ENCODE measurements around the gene COX7A2L. TPM values are rescaled to one million over a fixed set of nuclear protein-coding genes. Genes with fewer than 3 reads are reported as not detected.

COX7A2L gene
- total RNA-seq, 2 experiments from 2014 or later, result 113 to 115 TPM

DNA sequence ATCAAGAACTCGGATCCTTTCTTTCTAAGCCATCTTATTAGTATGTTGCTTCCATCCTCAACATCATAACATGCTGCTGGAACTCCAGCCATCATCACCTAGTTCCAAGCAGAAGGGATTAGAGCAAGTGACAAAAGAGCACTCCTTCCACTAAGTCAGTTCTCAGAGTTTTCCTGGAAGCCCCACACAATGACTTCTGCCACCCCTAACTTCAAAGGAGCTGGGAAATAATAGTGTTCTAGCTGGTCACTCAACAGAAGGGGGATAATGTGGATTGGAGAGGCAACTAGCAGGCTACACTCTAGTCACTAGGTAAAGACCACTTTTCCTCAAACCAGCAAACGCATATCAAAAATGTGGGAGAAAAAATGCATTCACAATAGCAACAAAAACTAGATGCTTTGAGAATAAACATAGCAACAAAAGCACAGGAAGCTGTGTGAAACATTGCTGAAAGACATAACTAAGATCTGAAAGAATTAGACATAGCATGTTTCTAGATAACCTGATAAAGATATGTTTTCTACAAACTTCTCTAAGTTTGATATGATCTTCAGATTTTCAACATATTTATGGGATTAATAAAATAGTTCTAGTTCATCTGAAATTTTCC is 39.5 kb downstream of the COX7A2L start:
- POLR2A ChIA-PET, result interaction anchor here (1.0 to 1.3 kb wide), 2 partner anchors 13 to 14 kb away, joined by 3 read pairs; no protein-coding TSS in a partner anchor
- Mint-ChIP-seq H3K27me3 (no peaks in the 10 kb centered on the region), H3K4me3 (no peak overlapping the region), H3K4me1 (ENCODE audit: low read depth) (peaks cover 21% of the 10 kb centered on the region), H3K27ac (peak overlapping the region; percentile 12), H3K9me3 (no peaks in the 10 kb centered on the region), H3K36me3 (ENCODE audit: low read depth) (peaks cover 26% of the 10 kb centered on the region)
- ATAC-seq (no peak), DNase-seq (no peak)
- TF ChIP-seq, protein P1, sequence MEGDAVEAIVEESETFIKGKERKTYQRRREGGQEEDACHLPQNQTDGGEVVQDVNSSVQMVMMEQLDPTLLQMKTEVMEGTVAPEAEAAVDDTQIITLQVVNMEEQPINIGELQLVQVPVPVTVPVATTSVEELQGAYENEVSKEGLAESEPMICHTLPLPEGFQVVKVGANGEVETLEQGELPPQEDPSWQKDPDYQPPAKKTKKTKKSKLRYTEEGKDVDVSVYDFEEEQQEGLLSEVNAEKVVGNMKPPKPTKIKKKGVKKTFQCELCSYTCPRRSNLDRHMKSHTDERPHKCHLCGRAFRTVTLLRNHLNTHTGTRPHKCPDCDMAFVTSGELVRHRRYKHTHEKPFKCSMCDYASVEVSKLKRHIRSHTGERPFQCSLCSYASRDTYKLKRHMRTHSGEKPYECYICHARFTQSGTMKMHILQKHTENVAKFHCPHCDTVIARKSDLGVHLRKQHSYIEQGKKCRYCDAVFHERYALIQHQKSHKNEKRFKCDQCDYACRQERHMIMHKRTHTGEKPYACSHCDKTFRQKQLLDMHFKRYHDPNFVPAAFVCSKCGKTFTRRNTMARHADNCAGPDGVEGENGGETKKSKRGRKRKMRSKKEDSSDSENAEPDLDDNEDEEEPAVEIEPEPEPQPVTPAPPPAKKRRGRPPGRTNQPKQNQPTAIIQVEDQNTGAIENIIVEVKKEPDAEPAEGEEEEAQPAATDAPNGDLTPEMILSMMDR (IDR thresholded peaks at IDR 0.05), result no peak
- CTCF ChIA-PET, result no interaction called here
- intact Hi-C loops (cut with micrococcal nuclease), result loop anchor here (10.0 kb wide), 1 partner anchor 227 kb away; no protein-coding TSS in a partner anchor

DNA sequence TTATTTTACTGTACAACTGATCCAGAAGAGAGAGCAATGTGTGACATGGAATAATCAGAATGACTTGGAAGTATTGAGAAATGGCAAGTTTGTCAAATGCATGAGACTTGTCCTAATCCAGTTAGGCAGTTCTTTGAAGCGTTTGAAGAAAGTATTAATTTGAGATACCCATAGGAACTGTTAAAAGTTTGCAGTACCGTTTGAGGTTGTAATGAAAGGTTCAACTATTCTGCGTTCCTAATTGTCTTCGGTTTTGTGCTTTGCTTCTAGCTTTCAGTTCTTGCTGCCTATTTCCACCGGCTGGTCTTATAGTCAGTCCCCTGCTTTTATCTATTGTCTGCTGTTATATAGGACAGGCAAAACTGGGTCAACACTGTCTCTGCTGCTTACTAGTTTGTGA is 41.8 kb downstream of the COX7A2L start:
- TF ChIP-seq, protein P1 (IDR thresholded peaks at IDR 0.05), result no peak
- intact Hi-C loops (cut with micrococcal nuclease), result no loop called here
- Mint-ChIP-seq H3K9me3 (no peaks in the 10 kb centered on the region), H3K4me1 (ENCODE audit: low read depth) (peaks cover 32% of the 10 kb centered on the region), H3K36me3 (ENCODE audit: low read depth) (peaks cover 30% of the 10 kb centered on the region), H3K27me3 (no peaks in the 10 kb centered on the region), H3K27ac (no peak overlapping the region), H3K4me3 (no peak overlapping the region)
- CTCF ChIA-PET, result interaction anchor here (1.8 kb wide), 1 partner anchor 10 kb away, joined by 7 read pairs; no protein-coding TSS in a partner anchor
- POLR2A ChIA-PET, result interaction anchor here (1.3 kb wide), 1 partner anchor 1807 kb away, joined by 3 read pairs; no protein-coding TSS in a partner anchor
- DNase-seq (no peak), ATAC-seq (no peak)

DNA sequence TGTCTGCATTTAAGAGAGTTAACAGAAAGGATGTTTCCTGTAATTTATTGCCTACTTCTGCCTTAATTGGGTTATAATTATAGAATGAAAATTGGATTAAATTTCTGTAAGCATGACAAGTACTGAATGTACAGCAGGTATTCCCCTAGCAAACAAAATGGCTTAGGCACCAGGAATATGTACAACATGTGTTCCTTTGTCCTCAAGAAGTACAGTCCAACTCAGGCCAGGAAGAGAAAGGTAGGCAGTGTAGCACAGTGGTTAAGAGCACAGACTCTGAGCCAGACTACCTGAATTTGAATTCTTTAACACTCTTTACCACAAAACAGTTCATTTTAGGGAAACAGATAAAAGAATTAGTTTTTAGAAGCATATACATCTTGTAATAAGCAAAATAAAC is 43.1 kb downstream of the COX7A2L start:
- POLR2A ChIA-PET, result no interaction called here
- Mint-ChIP-seq H3K9me3 (no peaks in the 10 kb centered on the region), H3K27ac (peak overlapping the region; percentile 66), H3K4me1 (ENCODE audit: low read depth) (peaks cover 32% of the 10 kb centered on the region), H3K36me3 (ENCODE audit: low read depth) (peaks cover 30% of the 10 kb centered on the region), H3K4me3 (no peak overlapping the region), H3K27me3 (no peaks in the 10 kb centered on the region)
- intact Hi-C loops (cut with micrococcal nuclease), result no loop called here
- CTCF ChIA-PET, result interaction anchor here (0.6 to 0.9 kb wide), 2 partner anchors 9 to 147 kb away, joined by 3 to 4 read pairs; no protein-coding TSS in a partner anchor
- DNase-seq (no peak), ATAC-seq (no peak)
- TF ChIP-seq, protein P1 (IDR thresholded peaks at IDR 0.05), result no peak

DNA sequence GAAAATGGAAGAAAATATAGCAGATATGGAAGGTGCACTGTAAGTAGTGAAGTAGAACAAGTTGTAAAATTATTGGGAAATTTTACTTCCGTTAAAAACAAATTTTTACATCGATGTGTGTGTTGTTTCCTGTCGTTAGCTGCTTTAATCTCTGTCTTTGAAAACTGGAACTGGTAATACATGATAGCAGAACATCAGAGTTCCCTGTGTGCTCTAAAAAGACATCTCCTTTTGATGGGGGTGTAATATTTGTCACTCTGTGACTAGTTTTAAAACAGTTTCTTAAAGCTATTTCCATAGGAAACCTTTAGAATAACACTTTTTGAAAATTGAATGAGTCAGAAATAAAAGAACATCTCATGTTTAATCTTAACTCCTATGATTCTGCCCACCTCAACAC is 43.5 kb downstream of the COX7A2L start:
- DNase-seq, result no peak
- Mint-ChIP-seq H3K4me1 (ENCODE audit: low read depth) (peaks cover 32% of the 10 kb centered on the region), H3K9me3 (no peaks in the 10 kb centered on the region), H3K4me3 (no peak overlapping the region), H3K27ac (peak overlapping the region; percentile 66), H3K36me3 (ENCODE audit: low read depth) (peaks cover 30% of the 10 kb centered on the region), H3K27me3 (no peaks in the 10 kb centered on the region)
- intact Hi-C loops (cut with micrococcal nuclease), result no loop called here
- peak; percentile 55 for ATAC-seq
- ChIA-PET CTCF (interaction anchor here (0.6 to 0.9 kb wide), 2 partner anchors 8 to 146 kb away, joined by 3 to 4 read pairs; no protein-coding TSS in a partner anchor), POLR2A (no interaction called here)
- TF ChIP-seq, protein P1 (IDR thresholded peaks at IDR 0.05), result no peak

DNA sequence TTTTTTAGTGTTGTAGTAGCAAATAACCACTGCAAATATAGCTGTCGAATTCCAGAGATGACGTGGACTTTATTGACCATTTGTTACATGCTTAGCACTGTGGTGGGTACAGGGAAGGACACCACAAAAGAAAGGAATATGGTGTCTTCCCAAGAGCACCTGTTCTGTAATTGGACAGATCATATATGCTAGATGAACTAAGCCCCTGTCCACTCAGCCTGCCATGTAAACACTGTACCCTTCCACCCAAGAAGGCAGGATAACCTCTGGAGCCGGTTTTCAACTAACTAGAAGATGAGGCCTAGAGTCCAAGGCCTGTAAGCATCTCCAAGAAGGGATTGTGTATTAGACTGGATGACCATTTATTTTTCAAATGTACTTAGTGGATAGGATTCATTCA is 44.1 kb downstream of the COX7A2L start:
- intact Hi-C loops (cut with micrococcal nuclease), result no loop called here
- POLR2A ChIA-PET, result no interaction called here

More for the DNA sequence above, 44.1 kb downstream of the COX7A2L start:
- CTCF ChIA-PET, result interaction anchor here (0.9 to 1.3 kb wide), 2 partner anchors 12 to 145 kb away, joined by 4 read pairs; no protein-coding TSS in a partner anchor
- Mint-ChIP-seq H3K36me3 (ENCODE audit: low read depth) (peaks cover 30% of the 10 kb centered on the region), H3K4me3 (no peak overlapping the region), H3K9me3 (no peaks in the 10 kb centered on the region), H3K27me3 (no peaks in the 10 kb centered on the region), H3K27ac (peak overlapping the region; percentile 59), H3K4me1 (ENCODE audit: low read depth) (peaks cover 32% of the 10 kb centered on the region)
- no peak for DNase-seq
- TF ChIP-seq, protein P1 (IDR thresholded peaks at IDR 0.05), result no peak
- no peak for ATAC-seq

Data from activated CD8-positive, alpha-beta T cell treated with anti-CD3 and anti-CD28 coated beads for 36 hours (primary cell).